GM19328 (cell line): ENCODE results near the gene RUSC2.
"Not testable (repeated sequence)": the region's sequence is repeated elsewhere in the genome, so short reads cannot be mapped to it uniquely, and the experiment has no call there.

Experiments
- ATAC-seq: cut with Tn5 transposase; IDR thresholded peaks from one replicate; pipeline ENCODE4 v1.9.1; 2021; ENCODE audit warnings: mild to moderate bottlenecking, moderate library complexity; ENCODE audit not compliant: unreplicated experiment

RUSC2 gene, protein sequence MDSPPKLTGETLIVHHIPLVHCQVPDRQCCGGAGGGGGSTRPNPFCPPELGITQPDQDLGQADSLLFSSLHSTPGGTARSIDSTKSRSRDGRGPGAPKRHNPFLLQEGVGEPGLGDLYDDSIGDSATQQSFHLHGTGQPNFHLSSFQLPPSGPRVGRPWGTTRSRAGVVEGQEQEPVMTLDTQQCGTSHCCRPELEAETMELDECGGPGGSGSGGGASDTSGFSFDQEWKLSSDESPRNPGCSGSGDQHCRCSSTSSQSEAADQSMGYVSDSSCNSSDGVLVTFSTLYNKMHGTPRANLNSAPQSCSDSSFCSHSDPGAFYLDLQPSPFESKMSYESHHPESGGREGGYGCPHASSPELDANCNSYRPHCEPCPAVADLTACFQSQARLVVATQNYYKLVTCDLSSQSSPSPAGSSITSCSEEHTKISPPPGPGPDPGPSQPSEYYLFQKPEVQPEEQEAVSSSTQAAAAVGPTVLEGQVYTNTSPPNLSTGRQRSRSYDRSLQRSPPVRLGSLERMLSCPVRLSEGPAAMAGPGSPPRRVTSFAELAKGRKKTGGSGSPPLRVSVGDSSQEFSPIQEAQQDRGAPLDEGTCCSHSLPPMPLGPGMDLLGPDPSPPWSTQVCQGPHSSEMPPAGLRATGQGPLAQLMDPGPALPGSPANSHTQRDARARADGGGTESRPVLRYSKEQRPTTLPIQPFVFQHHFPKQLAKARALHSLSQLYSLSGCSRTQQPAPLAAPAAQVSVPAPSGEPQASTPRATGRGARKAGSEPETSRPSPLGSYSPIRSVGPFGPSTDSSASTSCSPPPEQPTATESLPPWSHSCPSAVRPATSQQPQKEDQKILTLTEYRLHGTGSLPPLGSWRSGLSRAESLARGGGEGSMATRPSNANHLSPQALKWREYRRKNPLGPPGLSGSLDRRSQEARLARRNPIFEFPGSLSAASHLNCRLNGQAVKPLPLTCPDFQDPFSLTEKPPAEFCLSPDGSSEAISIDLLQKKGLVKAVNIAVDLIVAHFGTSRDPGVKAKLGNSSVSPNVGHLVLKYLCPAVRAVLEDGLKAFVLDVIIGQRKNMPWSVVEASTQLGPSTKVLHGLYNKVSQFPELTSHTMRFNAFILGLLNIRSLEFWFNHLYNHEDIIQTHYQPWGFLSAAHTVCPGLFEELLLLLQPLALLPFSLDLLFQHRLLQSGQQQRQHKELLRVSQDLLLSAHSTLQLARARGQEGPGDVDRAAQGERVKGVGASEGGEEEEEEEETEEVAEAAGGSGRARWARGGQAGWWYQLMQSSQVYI (N-terminal part only)

DNA sequence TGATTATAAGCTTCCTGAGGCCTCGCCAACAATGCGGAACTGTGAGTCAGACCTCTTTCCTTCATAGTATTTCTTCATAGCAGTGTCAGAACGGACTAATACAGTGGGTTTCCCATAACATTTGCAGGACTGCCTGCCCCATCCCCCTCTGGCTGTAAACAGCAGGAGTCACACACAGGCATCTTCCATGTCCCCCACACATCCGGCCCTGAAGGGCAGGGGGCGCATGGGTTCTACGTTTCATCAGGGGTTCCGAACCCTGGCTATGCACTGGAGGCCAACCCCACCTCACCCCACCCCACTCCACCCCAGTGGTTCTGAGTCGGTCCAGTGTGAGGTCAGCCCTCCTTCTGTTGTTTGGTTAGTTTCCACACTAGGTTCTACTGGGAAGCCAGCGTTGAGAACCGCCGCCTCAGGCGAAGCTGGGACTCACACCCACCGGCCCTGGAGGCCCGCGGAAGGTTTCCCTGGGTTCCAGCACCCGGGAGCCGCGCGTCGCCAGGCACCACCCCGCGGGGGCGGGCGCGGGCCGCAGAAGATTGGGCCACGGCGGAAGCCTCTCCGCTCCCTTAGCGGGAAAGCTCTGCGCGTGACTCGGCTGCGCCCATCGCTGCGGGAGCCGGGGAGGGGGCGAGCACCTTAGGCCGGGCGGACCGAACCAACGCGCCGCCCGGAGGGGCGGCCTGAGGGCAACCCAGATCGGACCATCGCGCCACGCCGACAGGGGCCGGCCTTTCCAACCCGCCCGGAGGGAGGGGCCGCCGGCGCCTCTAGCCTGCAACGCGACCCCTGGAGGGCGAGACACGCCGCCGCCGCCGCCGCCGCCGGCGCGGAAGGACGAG lies at the start of gene RUSC2:
Gene RUSC2 (plus strand): TSS at position 799 of the 842 bp plus-strand sequence. CDS start 56,411 bp downstream, outside the sequence.
- no peak for ATAC-seq

DNA sequence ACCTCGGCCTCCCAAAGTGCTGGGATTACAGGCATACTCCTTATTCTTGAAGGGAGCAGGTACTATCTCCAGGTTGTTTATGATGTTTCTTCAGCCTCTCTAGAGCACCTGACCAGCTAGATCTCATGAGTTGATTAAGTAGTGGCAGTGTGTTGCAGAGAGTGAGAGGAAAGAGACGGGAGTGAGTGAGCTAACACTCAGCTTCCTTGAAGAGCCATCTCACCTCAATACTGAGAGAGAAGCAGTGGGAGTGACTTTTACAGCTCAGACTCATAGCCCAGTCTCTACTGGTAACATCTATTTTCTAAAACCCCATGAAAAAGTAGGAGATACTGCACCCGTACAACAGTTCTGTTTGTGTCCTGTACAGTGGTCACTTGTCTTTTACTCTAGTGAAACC lies 43.9 kb upstream of the RUSC2 start:
- ATAC-seq: no peak

DNA sequence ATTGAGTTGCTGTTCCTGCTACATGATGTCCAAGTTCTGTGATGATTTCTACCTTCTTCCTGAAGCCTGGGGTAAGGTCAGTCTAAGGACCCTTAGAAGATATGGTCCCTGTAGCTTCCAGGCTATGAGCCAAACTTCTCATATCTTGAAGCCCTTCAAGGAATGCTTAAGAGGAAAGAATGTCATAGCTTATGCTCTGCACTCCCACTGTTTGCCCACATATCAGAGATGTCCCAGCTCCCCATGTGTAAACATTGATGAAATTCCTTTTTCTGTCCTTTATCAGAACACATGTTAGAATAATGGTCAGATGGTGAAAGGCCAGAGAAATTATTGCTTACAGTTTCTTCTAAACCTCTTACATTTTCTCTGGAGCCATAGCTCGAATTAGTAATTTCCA lies 41.4 kb upstream of the RUSC2 start:
- no peak for ATAC-seq

GRCh38 chr9:35452481-35452880 lies 37.4 kb upstream of the RUSC2 start:
- no peak for ATAC-seq

GRCh38 chr9:35453786-35454185 lies 36.1 kb upstream of the RUSC2 start:
- no peak for ATAC-seq

- ATAC-seq: no peak
Observed at GRCh38 chr9:35464141-35465025, 25.5 kb upstream of the RUSC2 start.

- ATAC-seq: no peak
Observed at GRCh38 chr9:35470340-35470739, 19.6 kb upstream of the RUSC2 start.

- no peak for ATAC-seq
Observed at GRCh38 chr9:35470894-35471293, 19.0 kb upstream of the RUSC2 start.

- ATAC-seq: no peak
Observed at GRCh38 chr9:35476596-35476995, 13.3 kb upstream of the RUSC2 start.

GRCh38 chr9:35477211-35477855 lies 12.6 kb upstream of the RUSC2 start:
- not testable (repeated sequence) for ATAC-seq

GRCh38 chr9:35478871-35479270 lies 11.0 kb upstream of the RUSC2 start:
- ATAC-seq: no peak

DNA sequence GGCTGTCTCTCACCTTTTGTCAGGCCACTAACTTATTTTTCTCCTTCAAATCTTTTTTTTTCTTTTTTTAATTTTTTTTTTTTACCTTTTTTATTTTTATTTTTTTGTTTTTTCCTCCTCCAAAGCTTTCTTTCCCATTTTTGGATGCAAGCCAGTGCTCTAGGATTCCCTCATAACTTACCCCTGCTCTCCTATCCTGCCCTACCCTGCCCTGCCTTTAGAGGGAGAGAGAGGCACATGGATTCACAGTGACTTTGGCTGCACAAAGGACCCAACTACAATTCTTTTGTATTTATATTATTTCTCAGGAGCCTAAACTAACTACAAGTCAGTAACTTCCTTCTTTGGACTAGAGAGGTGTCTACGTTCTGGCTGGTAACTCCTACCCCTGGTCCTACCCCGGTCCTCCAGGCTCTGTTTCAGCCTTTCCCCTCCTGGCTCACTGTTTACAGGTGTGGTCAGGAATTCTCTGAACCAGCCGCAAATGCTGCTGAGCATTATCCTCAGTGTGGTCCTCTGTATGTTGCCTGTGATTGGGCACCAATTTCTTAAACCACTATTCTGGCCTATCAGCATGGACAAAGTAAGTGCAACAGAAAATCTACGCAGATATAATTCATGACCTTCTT lies 8.4 kb upstream of the RUSC2 start:
- ATAC-seq: no peak

DNA sequence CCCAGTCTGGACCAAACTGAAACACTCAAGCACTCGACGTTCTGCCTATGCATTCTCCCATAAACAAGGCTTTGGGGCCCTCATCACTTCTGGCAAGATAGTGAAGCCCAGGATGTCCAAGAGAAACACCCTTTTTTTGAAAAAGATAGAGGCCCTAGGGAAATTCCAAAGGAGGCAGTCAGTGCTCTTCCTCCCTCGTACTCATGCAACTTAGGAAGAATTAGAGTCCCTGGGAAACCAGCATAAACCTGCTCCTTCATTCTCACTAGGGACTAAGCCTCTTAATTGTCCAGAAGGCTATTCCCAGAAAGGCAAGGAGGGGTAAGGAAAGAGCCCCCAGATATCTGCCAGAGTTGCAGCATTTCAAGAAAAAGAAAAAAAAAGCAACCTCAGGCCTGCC lies 7.8 kb upstream of the RUSC2 start:
- no peak for ATAC-seq

- ATAC-seq: no peak
Observed at GRCh38 chr9:35484406-35484805, 5.5 kb upstream of the RUSC2 start.

- ATAC-seq: no peak
Observed at GRCh38 chr9:35487081-35487480, 2.8 kb upstream of the RUSC2 start.

DNA sequence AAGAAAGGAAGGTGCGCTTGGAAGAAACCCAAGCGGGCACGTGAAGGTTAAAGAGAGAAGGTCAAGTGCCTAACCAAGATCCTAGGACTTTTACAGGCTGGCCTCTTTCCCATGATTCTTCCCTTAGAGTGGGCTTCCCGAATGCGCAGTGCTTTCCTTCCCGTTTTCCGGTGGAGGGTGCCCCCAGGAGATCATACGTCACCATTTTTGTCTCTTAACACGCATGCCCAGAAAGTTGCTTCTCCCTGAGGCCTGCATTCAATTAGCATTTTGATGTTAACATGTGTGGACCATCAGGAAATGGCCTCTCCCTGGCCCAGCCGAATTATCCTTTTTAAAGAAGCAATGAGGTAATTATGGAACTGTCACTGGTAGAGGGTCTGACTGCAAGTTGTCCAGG lies 1.9 kb upstream of the RUSC2 start:
- no peak for ATAC-seq

GRCh38 chr9:35488566-35489312 lies 1.2 kb upstream of the RUSC2 start:
- ATAC-seq: no peak
